ENCODE results near the gene COG1. TPM values are rescaled to one million over a fixed set of nuclear protein-coding genes. Genes with fewer than 3 reads are reported as not detected.

COG1 gene
- total RNA-seq, 2 experiments from 2014 or later, result 38.3 to 44.1 TPM

DNA sequence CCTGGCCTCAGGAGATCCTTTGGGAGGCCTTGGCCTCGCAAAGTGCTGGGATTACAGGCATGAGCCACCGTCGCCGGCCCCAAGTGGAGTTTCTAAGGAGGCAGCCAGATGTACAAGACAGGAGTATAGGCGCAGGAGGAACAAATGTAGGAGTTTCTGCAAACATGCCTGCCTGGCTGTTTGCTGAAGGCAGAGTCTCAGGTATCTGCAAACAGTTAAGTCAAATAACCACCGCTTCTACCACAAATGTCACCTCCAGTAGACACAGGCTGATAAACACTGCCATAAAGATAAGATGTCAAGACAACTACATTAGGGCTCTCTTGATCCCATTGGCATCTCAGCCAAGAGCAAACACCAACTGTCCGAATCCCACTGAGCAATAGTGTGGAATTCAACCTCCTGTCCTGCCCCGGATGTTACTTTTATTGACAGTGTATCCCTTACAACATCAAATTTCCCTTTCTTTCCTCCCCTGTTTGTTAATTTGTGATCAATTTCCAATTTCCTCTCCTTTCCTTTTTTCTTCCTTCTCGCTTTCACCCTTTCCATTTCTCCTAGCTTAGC, 5.6 kb upstream of the COG1 start:
- Histone ChIP-seq H3K79me2 (ENCODE audit: insufficient read depth, low read depth, low read length) (peaks cover 16% of the 10 kb centered on the region; the same call in 1 of the 2 replicates), H3K9me2 (ENCODE audit: insufficient read depth, low read length) (no peaks in the 10 kb centered on the region), H4K20me1 (ENCODE audit: insufficient read depth, low read length) (no peaks in the 10 kb centered on the region), H3K36me3 (ENCODE audit: insufficient read depth, low read length) (peaks cover 7% of the 10 kb centered on the region; the same call in 1 of the 2 replicates), H3K27ac (ENCODE audit: low read depth, low read length, poor library complexity, severe bottlenecking) (no peak overlapping the region), H3K9me3 (ENCODE audit: low read length) (no peaks in the 10 kb centered on the region), H3K4me3 (ENCODE audit: low read depth, low read length, poor library complexity, severe bottlenecking) (no peak overlapping the region), H2AFZ (ENCODE audit: low read length) (no peak overlapping the region), H3K4me1 (ENCODE audit: insufficient read depth, low read length, poor library complexity, severe bottlenecking) (peaks cover 4% of the 10 kb centered on the region), H3K4me2 (ENCODE audit: low read length) (no peak overlapping the region)
- intact Hi-C loops (cut with micrococcal nuclease; ENCODE audit: unreplicated experiment), result no loop called here
- ChIA-PET POLR2A (no interaction called here), CTCF (ENCODE audit: unreplicated experiment) (no interaction called here)
- TF ChIP-seq, protein P1, sequence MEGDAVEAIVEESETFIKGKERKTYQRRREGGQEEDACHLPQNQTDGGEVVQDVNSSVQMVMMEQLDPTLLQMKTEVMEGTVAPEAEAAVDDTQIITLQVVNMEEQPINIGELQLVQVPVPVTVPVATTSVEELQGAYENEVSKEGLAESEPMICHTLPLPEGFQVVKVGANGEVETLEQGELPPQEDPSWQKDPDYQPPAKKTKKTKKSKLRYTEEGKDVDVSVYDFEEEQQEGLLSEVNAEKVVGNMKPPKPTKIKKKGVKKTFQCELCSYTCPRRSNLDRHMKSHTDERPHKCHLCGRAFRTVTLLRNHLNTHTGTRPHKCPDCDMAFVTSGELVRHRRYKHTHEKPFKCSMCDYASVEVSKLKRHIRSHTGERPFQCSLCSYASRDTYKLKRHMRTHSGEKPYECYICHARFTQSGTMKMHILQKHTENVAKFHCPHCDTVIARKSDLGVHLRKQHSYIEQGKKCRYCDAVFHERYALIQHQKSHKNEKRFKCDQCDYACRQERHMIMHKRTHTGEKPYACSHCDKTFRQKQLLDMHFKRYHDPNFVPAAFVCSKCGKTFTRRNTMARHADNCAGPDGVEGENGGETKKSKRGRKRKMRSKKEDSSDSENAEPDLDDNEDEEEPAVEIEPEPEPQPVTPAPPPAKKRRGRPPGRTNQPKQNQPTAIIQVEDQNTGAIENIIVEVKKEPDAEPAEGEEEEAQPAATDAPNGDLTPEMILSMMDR (conservative IDR thresholded peaks at IDR 0.05; ENCODE audit: low read length), result no peak
- no peak for TF ChIP-seq EZH2phosphoT487 (IDR thresholded peaks at IDR 0.05; ENCODE audit: borderline replicate concordance, low read depth, low read length)
- DNase-seq (ENCODE audit: low spot score), result no peak
- BruUV-seq (replicated peaks), result no TSS peak

DNA sequence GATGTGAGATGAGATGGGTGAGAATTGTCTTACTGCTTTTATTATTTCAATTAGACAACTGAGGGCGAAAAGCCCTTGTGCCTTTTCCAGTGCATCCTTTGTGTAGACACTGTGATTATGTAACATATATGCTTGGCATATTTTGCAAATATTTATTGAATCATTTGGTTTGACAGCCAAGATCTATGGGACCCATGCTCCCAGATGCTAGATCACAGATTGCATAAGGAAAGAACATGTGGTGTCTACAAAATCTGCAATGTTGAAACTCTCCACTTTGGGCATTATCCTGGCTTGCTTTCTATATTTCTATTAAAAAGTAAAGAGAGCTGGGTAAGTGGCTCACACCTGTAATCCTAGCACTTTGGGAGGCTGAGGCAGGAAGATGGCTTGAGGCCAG, 4.8 kb upstream of the COG1 start:
- Histone ChIP-seq H3K9me2 (ENCODE audit: insufficient read depth, low read length) (no peaks in the 10 kb centered on the region), H3K36me3 (ENCODE audit: insufficient read depth, low read length) (peaks cover 7% of the 10 kb centered on the region; the same call in 1 of the 2 replicates), H3K4me2 (ENCODE audit: low read length) (no peak overlapping the region), H4K20me1 (ENCODE audit: insufficient read depth, low read length) (no peaks in the 10 kb centered on the region), H3K27ac (ENCODE audit: low read depth, low read length, poor library complexity, severe bottlenecking) (no peak overlapping the region), H3K4me1 (ENCODE audit: insufficient read depth, low read length, poor library complexity, severe bottlenecking) (peaks cover 4% of the 10 kb centered on the region), H3K4me3 (ENCODE audit: low read depth, low read length, poor library complexity, severe bottlenecking) (no peak overlapping the region), H3K79me2 (ENCODE audit: insufficient read depth, low read depth, low read length) (peaks cover 16% of the 10 kb centered on the region; the same call in 1 of the 2 replicates), H2AFZ (ENCODE audit: low read length) (no peak overlapping the region), H3K9me3 (ENCODE audit: low read length) (no peaks in the 10 kb centered on the region)
- BruUV-seq (replicated peaks), result no TSS peak
- DNase-seq (ENCODE audit: low spot score), result no peak
- ChIA-PET POLR2A (interaction anchor here (0.6 kb wide), 1 partner anchor 48 kb away, joined by 3 read pairs; no protein-coding TSS in a partner anchor), CTCF (ENCODE audit: unreplicated experiment) (no interaction called here)
- no peak for TF ChIP-seq EZH2phosphoT487 (IDR thresholded peaks at IDR 0.05; ENCODE audit: borderline replicate concordance, low read depth, low read length)
- intact Hi-C loops (cut with micrococcal nuclease; ENCODE audit: unreplicated experiment), result no loop called here

DNA sequence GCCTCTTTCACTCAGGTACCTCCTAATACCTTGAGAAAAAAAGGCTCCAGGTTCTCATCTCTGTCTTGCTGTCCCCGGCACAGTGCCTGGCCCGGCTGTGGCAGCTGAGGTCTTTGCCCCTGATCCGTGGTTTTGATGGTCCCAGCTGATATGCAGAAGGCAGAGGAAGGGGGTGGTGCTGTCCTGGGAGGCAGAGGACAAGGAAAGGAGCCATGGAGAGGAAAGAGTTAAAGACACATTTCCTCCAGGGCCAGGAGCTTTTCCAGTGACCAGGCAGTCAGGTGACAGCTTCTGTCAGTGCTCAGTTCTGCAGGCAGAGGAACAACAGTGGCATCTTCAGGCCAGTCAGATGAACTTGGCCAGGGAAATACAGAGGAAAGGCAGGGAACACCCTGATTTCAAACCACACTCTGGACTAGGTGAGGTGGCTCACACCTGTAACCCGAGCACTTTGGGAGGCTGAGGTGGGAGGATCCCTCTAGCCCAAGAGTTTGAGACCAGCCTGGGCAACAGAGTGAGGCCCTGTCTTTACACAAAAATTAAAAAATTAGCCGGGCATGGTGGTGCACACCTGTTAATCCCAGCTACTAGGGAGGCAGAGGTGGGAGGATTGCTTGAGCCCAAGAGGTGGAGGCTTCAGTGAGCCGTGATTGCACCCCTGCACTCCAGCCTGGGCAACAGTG, 3.3 kb upstream of the COG1 start:
- no peaks in the 10 kb centered on the region for H3K9me3 ChIP-seq (ENCODE audit: low read length)
- intact Hi-C loops (cut with micrococcal nuclease; ENCODE audit: unreplicated experiment), result no loop called here
- H3K4me1 ChIP-seq (ENCODE audit: insufficient read depth, low read length, poor library complexity, severe bottlenecking), result peaks cover 11% of the 10 kb centered on the region
- no peak overlapping the region for H3K4me2 ChIP-seq (ENCODE audit: low read length)
- no peaks in the 10 kb centered on the region for H4K20me1 ChIP-seq (ENCODE audit: insufficient read depth, low read length)
- H2AFZ ChIP-seq (ENCODE audit: low read length), result no peak overlapping the region
- peaks cover 23% of the 10 kb centered on the region for H3K79me2 ChIP-seq (ENCODE audit: insufficient read depth, low read depth, low read length)
- POLR2A ChIA-PET, result interaction anchor here (0.5 to 0.7 kb wide), 3 partner anchors 9 to 348 kb away, joined by 4 to 6 read pairs (median 4); no protein-coding TSS in a partner anchor
- no TSS peak for BruUV-seq (replicated peaks)
- TF ChIP-seq EZH2phosphoT487 (IDR thresholded peaks at IDR 0.05; ENCODE audit: borderline replicate concordance, low read depth, low read length), result no peak
- TF ChIP-seq, protein P1 (conservative IDR thresholded peaks at IDR 0.05; ENCODE audit: low read length), result peak; percentile 44
- H3K27ac ChIP-seq (ENCODE audit: low read depth, low read length, poor library complexity, severe bottlenecking), result no peak overlapping the region
- H3K4me3 ChIP-seq (ENCODE audit: low read depth, low read length, poor library complexity, severe bottlenecking), result no peak overlapping the region
- CTCF ChIA-PET (ENCODE audit: unreplicated experiment), result no interaction called here
- no peaks in the 10 kb centered on the region for H3K9me2 ChIP-seq (ENCODE audit: insufficient read depth, low read length)
- peaks cover 7% of the 10 kb centered on the region; the same call in 1 of the 2 replicates for H3K36me3 ChIP-seq (ENCODE audit: insufficient read depth, low read length)
- peak; percentile 22 for DNase-seq (ENCODE audit: low spot score)
